GM21786 (cell line): Measurements from ENCODE around the gene UBR1.
"Not testable (repeated sequence)": the region's sequence is repeated elsewhere in the genome, so short reads cannot be mapped to it uniquely, and the experiment has no call there.

ENCODE experiments used
- ATAC-seq: cut with Tn5 transposase; IDR thresholded peaks from one replicate; pipeline ENCODE4 v1.9.1; 2021; ENCODE audit not compliant: unreplicated experiment

Gene UBR1

GRCh38 chr15:42918047-42918446 is 187.8 kb downstream of the UBR1 start:
- no peak for ATAC-seq

GRCh38 chr15:42915654-42916315 is 190.1 kb downstream of the UBR1 start:
- ATAC-seq, result no peak

- ATAC-seq, result no peak
Measured at GRCh38 chr15:42914728-42915497, 190.9 kb downstream of the UBR1 start.

GRCh38 chr15:42911058-42911592 is 194.7 kb downstream of the UBR1 start:
- ATAC-seq, result no peak

GRCh38 chr15:42908538-42908937 is 197.3 kb downstream of the UBR1 start:
- no peak for ATAC-seq

GRCh38 chr15:42903388-42904324 is 202.2 kb downstream of the UBR1 start:
- ATAC-seq, result no peak

- ATAC-seq, result not testable (repeated sequence)
Measured at GRCh38 chr15:42893911-42894310, 211.9 kb downstream of the UBR1 start.
